ENCODE measurements around the gene POU2F3.

DNA sequence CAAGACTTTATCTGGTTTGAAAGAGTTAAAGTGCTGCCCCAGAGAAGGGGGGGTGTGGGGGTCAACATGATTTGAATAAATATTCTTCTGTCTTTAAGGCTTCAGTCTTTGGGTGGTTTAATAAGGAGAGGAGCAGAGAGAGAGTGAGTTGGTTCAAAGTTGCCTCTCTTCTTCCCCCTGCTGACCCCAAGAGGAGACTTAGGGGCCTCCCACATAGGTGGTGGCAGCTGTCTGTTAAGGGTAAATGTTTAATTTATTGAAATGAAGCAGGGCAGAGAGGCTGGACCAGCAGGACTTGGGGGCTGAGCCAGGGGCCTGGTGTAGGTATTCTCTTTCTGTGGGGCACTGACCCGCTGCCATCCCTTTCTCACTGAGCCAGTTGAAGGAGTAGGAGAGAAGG lies 5.5 kb downstream of the POU2F3 start:
- TF ChIP-seq, protein P1, sequence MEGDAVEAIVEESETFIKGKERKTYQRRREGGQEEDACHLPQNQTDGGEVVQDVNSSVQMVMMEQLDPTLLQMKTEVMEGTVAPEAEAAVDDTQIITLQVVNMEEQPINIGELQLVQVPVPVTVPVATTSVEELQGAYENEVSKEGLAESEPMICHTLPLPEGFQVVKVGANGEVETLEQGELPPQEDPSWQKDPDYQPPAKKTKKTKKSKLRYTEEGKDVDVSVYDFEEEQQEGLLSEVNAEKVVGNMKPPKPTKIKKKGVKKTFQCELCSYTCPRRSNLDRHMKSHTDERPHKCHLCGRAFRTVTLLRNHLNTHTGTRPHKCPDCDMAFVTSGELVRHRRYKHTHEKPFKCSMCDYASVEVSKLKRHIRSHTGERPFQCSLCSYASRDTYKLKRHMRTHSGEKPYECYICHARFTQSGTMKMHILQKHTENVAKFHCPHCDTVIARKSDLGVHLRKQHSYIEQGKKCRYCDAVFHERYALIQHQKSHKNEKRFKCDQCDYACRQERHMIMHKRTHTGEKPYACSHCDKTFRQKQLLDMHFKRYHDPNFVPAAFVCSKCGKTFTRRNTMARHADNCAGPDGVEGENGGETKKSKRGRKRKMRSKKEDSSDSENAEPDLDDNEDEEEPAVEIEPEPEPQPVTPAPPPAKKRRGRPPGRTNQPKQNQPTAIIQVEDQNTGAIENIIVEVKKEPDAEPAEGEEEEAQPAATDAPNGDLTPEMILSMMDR (IDR thresholded peaks at IDR 0.05; ENCODE audit: poor library complexity), result no peak
- no peak for TF ChIP-seq EZH2 (IDR thresholded peaks at IDR 0.05; ENCODE audit: borderline replicate concordance)
